ENCODE measurements around the gene NFE2L2.
"Not testable (repeated sequence)": the region's sequence is repeated elsewhere in the genome, so short reads cannot be mapped to it uniquely, and the experiment has no call there.

Gene NFE2L2

DNA sequence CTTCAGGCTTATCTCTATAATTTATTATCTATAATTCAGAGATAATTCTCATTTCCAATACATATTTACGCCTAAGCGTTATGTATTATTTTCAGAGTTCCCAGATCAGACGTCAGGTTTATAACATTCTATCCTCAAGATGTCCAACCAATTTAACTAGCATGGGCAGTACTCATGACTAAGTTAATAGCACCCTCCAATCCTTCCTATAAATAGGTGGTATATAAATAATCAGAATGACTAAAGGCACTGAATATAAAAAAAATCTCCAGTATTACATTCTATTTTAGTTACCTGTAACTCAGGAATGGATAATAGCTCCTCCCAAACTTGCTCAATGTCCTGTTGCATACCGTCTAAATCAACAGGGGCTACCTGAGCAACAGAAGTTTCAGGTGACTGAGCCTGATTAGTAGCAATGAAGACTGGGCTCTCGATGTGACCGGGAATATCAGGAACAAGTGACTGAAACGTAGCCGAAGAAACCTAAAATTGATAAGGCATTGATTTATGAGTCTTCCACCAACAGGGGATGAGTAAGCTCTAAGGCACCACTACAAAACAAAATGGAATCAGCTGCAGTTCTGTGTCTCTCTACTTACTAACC lies 32.3 kb downstream of the NFE2L2 start:
- no peak overlapping the region for H3K4me3 ChIP-seq
- no peaks in the 10 kb centered on the region for H3K9me3 ChIP-seq (ENCODE audit: low read depth, low read length)
- no peak overlapping the region for H3K27ac ChIP-seq
- no peak overlapping the region for H3K9ac ChIP-seq (ENCODE audit: insufficient read length)
- TF ChIP-seq FOXP2 (optimal IDR thresholded peaks at IDR 0.05; ENCODE audit: control extremely low read depth, extremely low read length, insufficient read depth) (no peak), EZH2 (IDR thresholded peaks at IDR 0.05) (no peak), POLR2AphosphoS5 (IDR thresholded peaks at IDR 0.05; ENCODE audit: borderline replicate concordance, low read depth, low read length) (no peak)
- H3K36me3 ChIP-seq (ENCODE audit: insufficient read depth, low read length) = peaks cover 68% of the 10 kb centered on the region
- no peak for DNase-seq (ENCODE audit: low read depth, low spot score)

GRCh38 chr2:177231270-177231669 lies 33.3 kb downstream of the NFE2L2 start:
- Histone ChIP-seq H3K9ac (ENCODE audit: insufficient read length) (no peak overlapping the region), H3K36me3 (ENCODE audit: insufficient read depth, low read length) (peaks cover 66% of the 10 kb centered on the region), H3K27ac (0 out of 2 replicates have a peak overlapping the region, but pooled peaks have one; percentile 6), H3K4me3 (no peak overlapping the region), H3K9me3 (ENCODE audit: low read depth, low read length) (no peaks in the 10 kb centered on the region)
- TF ChIP-seq POLR2AphosphoS5 (IDR thresholded peaks at IDR 0.05; ENCODE audit: borderline replicate concordance, low read depth, low read length) (no peak), EZH2 (IDR thresholded peaks at IDR 0.05) (no peak), FOXP2 (optimal IDR thresholded peaks at IDR 0.05; ENCODE audit: control extremely low read depth, extremely low read length, insufficient read depth) (no peak)
- DNase-seq (ENCODE audit: low read depth, low spot score) = no peak

GRCh38 chr2:177229442-177230242 lies 34.9 kb downstream of the NFE2L2 start:
- DNase-seq (ENCODE audit: low read depth, low spot score) = no peak
- H3K27ac ChIP-seq = peak overlapping the region; percentile 80
- no peak overlapping the region for H3K4me3 ChIP-seq
- TF ChIP-seq FOXP2 (optimal IDR thresholded peaks at IDR 0.05; ENCODE audit: control extremely low read depth, extremely low read length, insufficient read depth) (no peak), EZH2 (IDR thresholded peaks at IDR 0.05) (no peak), POLR2AphosphoS5 (IDR thresholded peaks at IDR 0.05; ENCODE audit: borderline replicate concordance, low read depth, low read length) (no peak; the same call in 1 of the 2 replicates)
- H3K36me3 ChIP-seq (ENCODE audit: insufficient read depth, low read length) = peaks cover 66% of the 10 kb centered on the region
- no peak overlapping the region for H3K9ac ChIP-seq (ENCODE audit: insufficient read length)
- no peaks in the 10 kb centered on the region for H3K9me3 ChIP-seq (ENCODE audit: low read depth, low read length)

DNA sequence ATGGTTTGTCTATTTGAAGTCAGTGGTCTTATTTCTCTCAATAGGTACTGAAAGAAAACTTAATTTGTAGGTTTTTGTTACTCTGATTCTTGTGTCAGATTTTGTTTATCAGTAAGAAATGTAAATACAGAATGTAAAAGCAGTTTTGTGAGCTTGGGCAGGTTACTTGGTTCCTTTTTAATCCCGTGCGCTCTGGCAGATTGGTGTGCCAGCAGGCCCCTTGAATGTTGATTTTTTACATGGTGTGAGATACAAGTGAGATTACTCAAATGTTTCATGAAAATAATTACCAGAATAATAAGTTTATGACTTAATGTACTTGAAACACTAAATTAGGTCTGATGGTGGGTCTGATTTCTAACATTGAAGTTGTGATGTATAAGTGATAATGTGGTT lies 38.6 kb downstream of the NFE2L2 start:
- no peak for TF ChIP-seq EZH2 (IDR thresholded peaks at IDR 0.05)
- TF ChIP-seq FOXP2 (optimal IDR thresholded peaks at IDR 0.05; ENCODE audit: control extremely low read depth, extremely low read length, insufficient read depth) = no peak
- TF ChIP-seq POLR2AphosphoS5 (IDR thresholded peaks at IDR 0.05; ENCODE audit: borderline replicate concordance, low read depth, low read length) = no peak
- peaks cover 54% of the 10 kb centered on the region for H3K36me3 ChIP-seq (ENCODE audit: insufficient read depth, low read length)
- peak overlapping the region; percentile 90 for H3K27ac ChIP-seq

DNA sequence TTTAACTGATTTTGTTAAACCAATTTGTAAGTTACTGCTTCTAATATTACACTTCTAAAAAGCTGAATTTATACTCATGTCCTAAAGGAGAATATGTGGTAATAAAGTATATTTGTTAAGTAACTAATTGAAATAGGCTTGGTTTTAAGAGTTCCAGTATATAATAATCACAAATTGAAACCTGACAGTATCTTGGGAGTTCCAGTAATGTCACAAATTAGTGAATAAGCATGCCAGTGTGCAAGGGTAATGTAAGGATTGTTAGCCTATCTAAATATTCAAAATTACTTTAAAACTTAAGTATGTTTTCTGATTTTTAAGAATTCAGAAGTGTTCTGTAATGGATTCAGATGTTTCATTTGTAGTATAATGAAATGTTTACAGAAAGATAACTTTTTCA lies 41.1 kb downstream of the NFE2L2 start:
- DNase-seq (ENCODE audit: low read depth, low spot score); H3K4me3 ChIP-seq; H3K9me3 ChIP-seq (ENCODE audit: low read depth, low read length); H3K9ac ChIP-seq (ENCODE audit: insufficient read length): not testable (repeated sequence)
- Histone ChIP-seq H3K36me3 (ENCODE audit: insufficient read depth, low read length) (peaks cover 58% of the 10 kb centered on the region), H3K27ac (peak overlapping the region; percentile 76)

More for the DNA sequence above, 38.6 kb downstream of the NFE2L2 start:
- DNase-seq (ENCODE audit: low read depth, low spot score) = no peak
- H3K4me3 ChIP-seq = no peak overlapping the region
- no peaks in the 10 kb centered on the region for H3K9me3 ChIP-seq (ENCODE audit: low read depth, low read length)
- H3K9ac ChIP-seq (ENCODE audit: insufficient read length) = no peak overlapping the region

GRCh38 chr2:177221970-177222369 lies 42.6 kb downstream of the NFE2L2 start:
- Histone ChIP-seq H3K9ac (ENCODE audit: insufficient read length) (no peak overlapping the region), H3K36me3 (ENCODE audit: insufficient read depth, low read length) (peaks cover 73% of the 10 kb centered on the region), H3K9me3 (ENCODE audit: low read depth, low read length) (no peaks in the 10 kb centered on the region), H3K27ac (peak overlapping the region; percentile 76), H3K4me3 (no peak overlapping the region)
- DNase-seq (ENCODE audit: low read depth, low spot score) = no peak
- TF ChIP-seq EZH2 (IDR thresholded peaks at IDR 0.05) (no peak), FOXP2 (optimal IDR thresholded peaks at IDR 0.05; ENCODE audit: control extremely low read depth, extremely low read length, insufficient read depth) (no peak), POLR2AphosphoS5 (IDR thresholded peaks at IDR 0.05; ENCODE audit: borderline replicate concordance, low read depth, low read length) (no peak)

- no peak; the same call in 1 of the 2 replicates for TF ChIP-seq POLR2AphosphoS5 (IDR thresholded peaks at IDR 0.05; ENCODE audit: borderline replicate concordance, low read depth, low read length)
- peaks cover 77% of the 10 kb centered on the region for H3K36me3 ChIP-seq (ENCODE audit: insufficient read depth, low read length)
- peak overlapping the region; percentile 76; the same call in 1 of the 2 replicates for H3K27ac ChIP-seq
- H3K9ac ChIP-seq (ENCODE audit: insufficient read length) = no peak overlapping the region
- no peak overlapping the region for H3K4me3 ChIP-seq
- no peaks in the 10 kb centered on the region for H3K9me3 ChIP-seq (ENCODE audit: low read depth, low read length)
- no peak for DNase-seq (ENCODE audit: low read depth, low spot score)
Measured at GRCh38 chr2:177221534-177221933, 43.0 kb downstream of the NFE2L2 start.

DNA sequence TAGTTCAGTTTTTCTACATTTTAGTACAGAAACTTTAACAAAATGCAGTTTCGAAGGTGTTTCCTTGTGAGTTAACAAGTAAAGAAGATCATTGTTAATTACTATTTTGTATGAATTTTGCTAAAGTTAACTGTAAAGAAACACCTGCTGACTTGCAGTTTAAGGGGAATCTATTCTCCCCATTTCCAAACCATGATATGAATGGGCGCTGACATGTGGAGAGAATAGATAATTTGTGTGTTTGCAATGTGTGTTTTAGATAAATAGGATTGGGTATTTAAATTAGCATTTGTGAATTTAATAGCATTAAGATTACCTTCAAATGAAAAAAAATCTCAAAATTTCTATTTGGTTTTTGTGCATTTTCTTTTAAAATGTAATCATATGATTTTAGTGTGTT lies 44.7 kb downstream of the NFE2L2 start:
- not testable (repeated sequence) for DNase-seq (ENCODE audit: low read depth, low spot score); H3K27ac ChIP-seq
- peaks cover 85% of the 10 kb centered on the region for H3K36me3 ChIP-seq (ENCODE audit: insufficient read depth, low read length)

More for the DNA sequence above, 44.7 kb downstream of the NFE2L2 start:
- not testable (repeated sequence) for H3K9me3 ChIP-seq (ENCODE audit: low read depth, low read length); H3K4me3 ChIP-seq; H3K9ac ChIP-seq (ENCODE audit: insufficient read length)

Data from SK-N-MC (cell line).